GM12875 (cell line): ENCODE data around the gene HECW1.
"Not testable (repeated sequence)": the region's sequence is repeated elsewhere in the genome, so short reads cannot be mapped to it uniquely, and the experiment has no call there.

Source experiments
- H3K4me3 ChIP-seq: one replicate; pipeline ENCODE4 v1.5.1; 2011; ENCODE audit warnings: low read depth, low read length, control low read depth
- TF ChIP-seq, protein P1 (sequence below): IDR thresholded peaks from 2 replicates; pipeline ENCODE4 v1.5.1; 2011; ENCODE audit warnings: low read depth, mild to moderate bottlenecking, control low read depth, inconsistent platforms, low read length, moderate library complexity, borderline replicate concordance; ENCODE audit not compliant: insufficient read depth

The HECW1 gene

DNA sequence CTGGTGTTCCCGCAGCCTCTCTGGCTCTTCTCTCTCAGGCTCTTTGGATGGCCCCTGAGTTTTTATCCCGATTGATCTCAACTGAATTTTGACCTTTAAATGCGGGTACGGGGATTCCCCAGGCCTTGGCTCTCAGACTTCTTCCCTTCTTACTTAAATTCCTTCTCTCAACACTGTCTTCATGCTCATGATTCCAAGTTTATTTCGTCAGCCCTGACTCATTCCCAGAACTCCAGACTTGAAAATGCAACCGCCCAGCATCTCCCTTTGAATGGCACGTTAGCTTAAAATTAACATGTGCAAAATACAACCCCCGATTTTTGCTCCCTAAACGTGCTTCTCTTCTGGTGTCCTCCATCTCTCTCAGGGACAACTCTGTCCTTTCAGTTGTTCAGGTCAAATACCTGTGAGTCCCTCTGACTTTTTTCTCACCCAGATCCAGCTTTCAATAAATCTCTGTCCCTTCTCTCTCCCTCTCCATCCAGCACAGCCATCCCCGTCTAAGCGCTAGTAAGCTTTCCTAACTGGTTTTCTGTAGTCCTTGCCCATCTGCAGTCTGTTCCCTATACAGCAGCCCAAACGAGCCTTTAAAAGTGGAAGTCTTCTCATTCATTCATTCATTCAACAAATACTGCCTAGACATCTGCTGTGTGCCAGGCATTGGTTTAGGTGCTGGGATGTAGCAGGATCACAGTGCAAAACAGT is 7.1 kb downstream of the HECW1 start:
- H3K4me3 ChIP-seq: no peak overlapping the region
- TF ChIP-seq, protein P1, sequence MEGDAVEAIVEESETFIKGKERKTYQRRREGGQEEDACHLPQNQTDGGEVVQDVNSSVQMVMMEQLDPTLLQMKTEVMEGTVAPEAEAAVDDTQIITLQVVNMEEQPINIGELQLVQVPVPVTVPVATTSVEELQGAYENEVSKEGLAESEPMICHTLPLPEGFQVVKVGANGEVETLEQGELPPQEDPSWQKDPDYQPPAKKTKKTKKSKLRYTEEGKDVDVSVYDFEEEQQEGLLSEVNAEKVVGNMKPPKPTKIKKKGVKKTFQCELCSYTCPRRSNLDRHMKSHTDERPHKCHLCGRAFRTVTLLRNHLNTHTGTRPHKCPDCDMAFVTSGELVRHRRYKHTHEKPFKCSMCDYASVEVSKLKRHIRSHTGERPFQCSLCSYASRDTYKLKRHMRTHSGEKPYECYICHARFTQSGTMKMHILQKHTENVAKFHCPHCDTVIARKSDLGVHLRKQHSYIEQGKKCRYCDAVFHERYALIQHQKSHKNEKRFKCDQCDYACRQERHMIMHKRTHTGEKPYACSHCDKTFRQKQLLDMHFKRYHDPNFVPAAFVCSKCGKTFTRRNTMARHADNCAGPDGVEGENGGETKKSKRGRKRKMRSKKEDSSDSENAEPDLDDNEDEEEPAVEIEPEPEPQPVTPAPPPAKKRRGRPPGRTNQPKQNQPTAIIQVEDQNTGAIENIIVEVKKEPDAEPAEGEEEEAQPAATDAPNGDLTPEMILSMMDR: no peak

- no peak overlapping the region for H3K4me3 ChIP-seq
- TF ChIP-seq, protein P1: no peak
Observed at GRCh38 chr7:43121973-43122372, 9.5 kb downstream of the HECW1 start.

- TF ChIP-seq, protein P1: no peak
Observed at GRCh38 chr7:43123457-43123856, 11.0 kb downstream of the HECW1 start.

GRCh38 chr7:43124388-43124787 is 11.9 kb downstream of the HECW1 start:
- no peak overlapping the region for H3K4me3 ChIP-seq
- TF ChIP-seq, protein P1: no peak

More at GRCh38 chr7:43123457-43123856, 11.0 kb downstream of the HECW1 start:
- H3K4me3 ChIP-seq: no peak overlapping the region

DNA sequence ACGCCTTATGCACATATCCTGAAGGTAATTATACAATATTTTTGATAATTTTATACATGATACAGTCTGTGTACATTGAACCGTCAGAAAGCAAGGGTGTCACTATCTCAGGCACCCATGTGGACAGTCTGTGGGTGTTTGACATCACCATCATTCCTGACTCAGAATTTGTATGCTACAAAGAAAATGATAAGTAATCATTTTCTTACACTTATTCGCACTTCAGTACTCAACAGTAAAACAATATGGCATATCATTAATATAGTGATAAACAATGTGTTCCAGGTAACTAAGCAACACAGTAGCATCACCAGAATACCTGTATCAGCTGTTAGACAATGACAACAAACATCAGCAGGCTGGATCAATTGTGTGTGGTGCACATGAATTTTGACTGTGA is 17.9 kb downstream of the HECW1 start:
- H3K4me3 ChIP-seq: no peak overlapping the region
- TF ChIP-seq, protein P1: no peak

DNA sequence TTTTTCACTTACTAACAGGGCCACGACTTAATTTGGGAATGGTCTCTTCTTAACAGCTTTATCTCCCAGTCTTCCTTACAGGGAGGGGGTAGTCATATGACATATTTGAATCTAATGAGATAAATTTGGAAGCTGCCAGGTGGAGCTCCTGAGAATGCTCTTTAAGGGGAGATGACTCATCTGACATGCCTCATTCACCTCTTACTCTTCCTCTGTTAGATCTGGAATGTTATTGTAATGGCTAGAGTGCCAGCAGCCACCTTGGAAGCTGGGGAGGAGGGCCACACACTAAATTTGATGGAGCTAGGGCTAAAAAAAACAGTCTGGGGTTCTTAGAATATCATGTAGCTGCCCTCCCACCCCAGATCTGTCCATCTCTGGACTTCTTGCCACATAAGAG is 22.7 kb downstream of the HECW1 start:
- TF ChIP-seq, protein P1: no peak

DNA sequence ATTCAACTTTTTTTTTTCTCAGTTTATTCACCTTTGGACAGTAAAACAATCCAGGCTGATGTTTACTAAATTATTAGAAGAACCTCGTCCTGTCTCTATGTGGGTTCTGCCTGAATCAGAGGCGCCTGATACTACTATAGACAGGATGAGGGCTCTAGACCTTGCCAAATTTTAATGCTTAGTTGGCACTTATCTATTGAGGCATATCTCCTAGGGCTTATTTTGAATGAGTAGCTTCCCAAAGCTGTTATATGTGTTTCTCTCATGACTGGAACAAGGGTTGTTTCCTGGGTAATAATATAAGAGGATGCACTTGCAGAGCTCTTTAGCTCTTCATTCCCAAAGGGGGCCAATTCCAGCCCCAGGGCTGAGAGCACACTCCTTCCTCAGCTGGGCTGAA is 23.6 kb downstream of the HECW1 start:
- TF ChIP-seq, protein P1: no peak
- no peak overlapping the region for H3K4me3 ChIP-seq

More for the DNA sequence above, 22.7 kb downstream of the HECW1 start:
- no peak overlapping the region for H3K4me3 ChIP-seq

GRCh38 chr7:43137121-43137744 is 24.8 kb downstream of the HECW1 start:
- H3K4me3 ChIP-seq: not testable (repeated sequence)
